ENCODE measurements around the gene GYG2. TPM values are rescaled to one million over a fixed set of nuclear protein-coding genes. Genes with fewer than 3 reads are reported as not detected.

The GYG2 gene
- total and polyA plus RNA-seq, 2 experiments from 2014 or later = 17.6 to 63.8 TPM

DNA sequence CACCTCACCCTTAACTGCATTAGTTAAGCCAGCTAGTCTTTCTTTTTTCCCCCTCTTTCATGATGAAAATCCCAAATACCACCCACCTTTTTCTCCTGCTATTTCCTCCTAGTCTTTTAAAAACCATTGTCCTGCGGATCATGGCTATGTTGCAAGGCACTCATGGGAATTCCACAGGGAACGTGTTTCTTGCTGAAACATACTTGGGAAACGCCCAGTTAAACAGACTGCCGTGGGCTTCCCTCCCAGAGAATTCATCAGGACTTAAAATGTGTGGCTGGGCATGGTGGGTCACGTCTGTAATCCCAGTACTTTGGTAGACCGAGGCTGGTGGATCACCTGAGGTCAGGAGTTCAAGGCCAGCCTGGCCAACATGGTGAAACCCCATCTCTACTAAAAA, 44.7 kb upstream of the GYG2 start:
- H3K27ac ChIP-seq (ENCODE audit: low read depth) = no peak overlapping the region
- no peak overlapping the region for H3K4me3 Mint-ChIP-seq

DNA sequence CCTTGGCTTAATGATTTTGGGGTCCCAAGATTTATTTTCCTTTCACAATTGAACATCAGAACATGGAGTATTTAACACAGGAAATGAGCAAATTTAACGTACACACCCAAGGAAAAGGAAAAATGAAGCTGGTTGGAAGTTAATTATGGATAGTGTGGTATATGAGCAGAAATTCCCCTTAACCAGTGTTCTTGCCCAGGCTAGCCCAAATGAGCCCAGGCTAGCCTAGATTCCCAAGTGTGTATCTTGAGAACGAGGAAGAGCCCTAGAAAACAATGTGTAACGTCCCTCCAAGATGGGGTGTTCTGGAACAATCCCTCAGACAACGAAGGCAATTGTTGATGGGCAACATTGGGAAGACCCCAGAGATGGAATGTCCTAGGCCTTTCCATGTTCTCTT, 43.2 kb upstream of the GYG2 start:
- H3K4me1 ChIP-seq (ENCODE audit: insufficient read depth) = peaks cover 23% of the 10 kb centered on the region
- no peak for TF ChIP-seq STAT1 (IDR thresholded peaks at IDR 0.05; ENCODE audit: unreplicated experiment)
- TF ChIP-seq ZNF331 (CRISPR knock-in tag; IDR thresholded peaks at IDR 0.05; ENCODE audit: low read depth) = no peak
- TF ChIP-seq, protein P1, sequence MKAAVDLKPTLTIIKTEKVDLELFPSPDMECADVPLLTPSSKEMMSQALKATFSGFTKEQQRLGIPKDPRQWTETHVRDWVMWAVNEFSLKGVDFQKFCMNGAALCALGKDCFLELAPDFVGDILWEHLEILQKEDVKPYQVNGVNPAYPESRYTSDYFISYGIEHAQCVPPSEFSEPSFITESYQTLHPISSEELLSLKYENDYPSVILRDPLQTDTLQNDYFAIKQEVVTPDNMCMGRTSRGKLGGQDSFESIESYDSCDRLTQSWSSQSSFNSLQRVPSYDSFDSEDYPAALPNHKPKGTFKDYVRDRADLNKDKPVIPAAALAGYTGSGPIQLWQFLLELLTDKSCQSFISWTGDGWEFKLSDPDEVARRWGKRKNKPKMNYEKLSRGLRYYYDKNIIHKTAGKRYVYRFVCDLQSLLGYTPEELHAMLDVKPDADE (IDR thresholded peaks at IDR 0.05) = no peak
- TF ChIP-seq JUNB (IDR thresholded peaks at IDR 0.05; ENCODE audit: unreplicated experiment) = no peak
- TF ChIP-seq ZNF114 (CRISPR knock-in tag; IDR thresholded peaks at IDR 0.05) = no peak
- no peak for TF ChIP-seq EZH2phosphoT487 (IDR thresholded peaks at IDR 0.05; ENCODE audit: unreplicated experiment)
- no peak for TF ChIP-seq CREB1 (CRISPR knock-in tag; IDR thresholded peaks at IDR 0.05; ENCODE audit: low read depth)
- TF ChIP-seq REST (IDR thresholded peaks at IDR 0.05; ENCODE audit: unreplicated experiment) = no peak
- no peak for TF ChIP-seq CTCF (conservative IDR thresholded peaks at IDR 0.05; ENCODE audit: low read depth in 2 of 2)

More for the DNA sequence above, 44.7 kb upstream of the GYG2 start:
- Histone ChIP-seq H3F3A (replicated peaks; ENCODE audit: low read depth) (peaks cover 5% of the 10 kb centered on the region; the same call in 1 of the 2 replicates), H3K36me3 (ENCODE audit: insufficient read depth) (no peaks in the 10 kb centered on the region), H4K20me1 (replicated peaks; ENCODE audit: insufficient read depth) (no peaks in the 10 kb centered on the region), H3K79me2 (replicated peaks; ENCODE audit: insufficient read depth) (no peaks in the 10 kb centered on the region), H3K4me2 (no peak overlapping the region), H3K9me2 (ENCODE audit: insufficient read depth) (no peaks in the 10 kb centered on the region), H2AFZ (no peak overlapping the region), H3K4me1 (ENCODE audit: insufficient read depth) (peaks cover 32% of the 10 kb centered on the region), H3K27me3 (ENCODE audit: insufficient read depth) (no peaks in the 10 kb centered on the region), H3K4me3 (no peak overlapping the region)
- H3K4me1 Mint-ChIP-seq = peaks cover 43% of the 10 kb centered on the region
- no peak overlapping the region for H3K27ac Mint-ChIP-seq
- no peak for TF ChIP-seq REST (IDR thresholded peaks at IDR 0.05; ENCODE audit: unreplicated experiment)
- no peaks in the 10 kb centered on the region for H3K36me3 Mint-ChIP-seq (ENCODE audit: low read depth)
- no peaks in the 10 kb centered on the region; the same call in 1 of the 3 replicates for H3K9me3 Mint-ChIP-seq
- peaks cover 2% of the 10 kb centered on the region for H3K27me3 Mint-ChIP-seq (ENCODE audit: insufficient read depth, low read depth, poor library complexity)
- no peak for DNase-seq (ENCODE audit: low spot score)
- ATAC-seq = no peak

More for the DNA sequence above, 43.2 kb upstream of the GYG2 start:
- H3K79me2 ChIP-seq (replicated peaks; ENCODE audit: insufficient read depth) = no peaks in the 10 kb centered on the region
- no peaks in the 10 kb centered on the region for H4K20me1 ChIP-seq (replicated peaks; ENCODE audit: insufficient read depth)
- DNase-seq (ENCODE audit: low spot score) (no peak), ATAC-seq (no peak)
- no peaks in the 10 kb centered on the region; the same call in 1 of the 2 replicates for H3F3A ChIP-seq (replicated peaks; ENCODE audit: low read depth)
- no peaks in the 10 kb centered on the region for H3K9me2 ChIP-seq (ENCODE audit: insufficient read depth)
- H3K27me3 Mint-ChIP-seq (ENCODE audit: insufficient read depth, low read depth, poor library complexity) = peaks cover 2% of the 10 kb centered on the region
- H3K4me1 Mint-ChIP-seq = peaks cover 37% of the 10 kb centered on the region
- H3K4me2 ChIP-seq = no peak overlapping the region
- no peak overlapping the region for H3K27ac ChIP-seq (ENCODE audit: low read depth)
- no peak overlapping the region for H3K4me3 ChIP-seq
- no peaks in the 10 kb centered on the region for H3K36me3 Mint-ChIP-seq (ENCODE audit: low read depth)
- no peak overlapping the region for H3K4me3 Mint-ChIP-seq
- no peaks in the 10 kb centered on the region; the same call in 1 of the 3 replicates for H3K9me3 Mint-ChIP-seq
- H3K27me3 ChIP-seq (ENCODE audit: insufficient read depth) = no peaks in the 10 kb centered on the region
- H3K36me3 ChIP-seq (ENCODE audit: insufficient read depth) = no peaks in the 10 kb centered on the region
- no peak overlapping the region for H3K27ac Mint-ChIP-seq
- no peak overlapping the region for H2AFZ ChIP-seq
